HG03571 (cell line): ENCODE results near the gene HOXA11.

Experiments used
- ATAC-seq: cut with Tn5 transposase; IDR thresholded peaks from one replicate; pipeline ENCODE4 v1.9.1; 2021; ENCODE audit not compliant: unreplicated experiment

The HOXA11 gene

DNA sequence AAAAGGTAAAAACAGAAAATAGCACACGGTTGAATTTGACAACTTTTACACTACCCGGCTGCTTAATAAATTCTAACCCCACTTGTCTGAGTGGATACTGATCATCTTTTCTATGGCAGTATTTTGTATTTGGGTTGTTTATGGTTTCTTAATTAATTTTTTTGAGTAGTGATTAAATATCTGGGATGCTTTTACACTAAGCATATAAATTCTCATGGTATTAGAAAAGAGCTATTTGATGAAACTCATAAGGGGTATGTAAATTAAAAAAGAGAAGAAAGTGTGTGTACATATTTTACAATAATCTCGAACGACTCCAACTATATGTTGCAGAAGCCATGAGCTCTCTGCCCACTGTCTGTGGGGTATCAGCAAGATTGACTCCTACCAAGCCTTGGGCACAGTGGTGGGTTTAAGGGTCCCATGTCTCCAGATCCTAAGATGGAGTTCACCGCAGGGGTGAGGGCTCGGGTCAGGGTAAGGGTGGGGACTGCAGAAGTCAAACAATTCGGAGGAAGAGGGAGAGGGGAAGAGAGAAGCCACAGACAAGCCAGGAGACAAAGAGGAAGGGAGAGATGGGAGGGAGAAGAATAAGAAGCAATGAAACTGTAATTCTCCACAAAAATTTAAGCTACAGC, 22.4 kb upstream of the HOXA11 start:
- no peak for ATAC-seq

DNA sequence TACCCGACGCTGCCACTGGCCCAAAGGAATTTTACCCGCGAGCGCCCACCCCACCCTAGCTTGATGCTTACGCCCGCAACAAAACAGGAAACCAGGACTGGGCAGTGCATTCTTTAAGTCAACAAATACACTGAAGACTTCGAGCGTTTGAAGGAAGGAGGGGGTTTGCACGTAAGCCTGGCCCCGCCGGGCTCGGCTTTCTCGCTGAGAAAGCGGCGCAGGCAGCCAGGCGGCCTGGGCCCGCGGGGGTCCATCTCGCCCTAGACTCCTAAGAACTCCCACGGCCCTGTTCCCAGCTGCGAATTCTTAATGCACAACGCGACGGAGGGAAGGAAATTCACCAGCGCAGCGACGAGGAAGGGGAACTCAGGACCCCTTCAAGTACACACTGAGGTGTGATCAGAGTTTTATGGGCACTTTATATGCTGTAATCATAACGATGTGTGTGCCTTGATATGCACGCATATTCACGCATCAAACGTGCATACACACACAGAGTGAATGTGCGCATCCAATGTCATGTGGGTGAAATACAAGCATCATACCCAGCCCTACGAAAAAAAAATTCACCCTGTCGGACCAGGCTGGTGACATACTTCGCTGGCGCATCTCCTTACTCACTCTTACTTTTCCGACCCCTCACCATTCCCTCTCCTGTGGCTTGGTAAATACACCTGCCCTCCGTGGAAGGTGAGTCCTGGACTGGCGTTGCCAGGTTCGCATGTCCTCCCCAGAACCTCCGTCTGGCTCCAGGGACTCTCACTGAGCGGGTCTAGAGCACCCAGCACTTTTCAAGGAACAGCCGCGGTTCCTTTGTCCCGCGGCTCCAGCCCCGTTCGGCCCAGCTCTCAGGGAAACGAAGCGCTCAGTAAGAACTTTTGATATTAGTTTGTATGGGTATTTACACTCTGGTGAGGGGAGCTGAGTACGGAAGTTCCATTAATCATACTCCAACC, 20.6 kb upstream of the HOXA11 start:
- no peak for ATAC-seq

DNA sequence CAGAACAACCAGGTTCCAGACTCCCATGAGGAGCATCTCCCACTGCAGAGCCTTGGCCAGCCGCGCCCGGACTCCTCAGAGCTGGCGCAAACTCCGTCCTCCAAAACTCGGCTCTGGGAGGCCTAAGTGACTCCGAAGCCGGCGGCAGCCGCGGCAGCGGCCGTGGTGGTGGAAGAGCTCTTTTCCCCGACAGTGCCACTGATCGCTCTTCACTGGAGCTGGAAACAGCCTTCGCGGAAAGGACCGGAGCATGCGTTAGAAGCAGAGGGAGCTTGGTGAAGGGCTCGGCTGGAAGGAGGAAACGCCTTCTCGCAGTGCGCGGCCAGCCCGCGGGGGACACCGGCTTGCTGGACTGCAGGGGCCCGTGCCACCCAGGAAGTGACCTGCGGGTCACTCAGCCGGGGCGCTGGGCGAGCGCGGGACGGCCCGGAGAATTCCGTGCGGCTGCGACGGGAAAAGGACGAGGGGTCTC, 19.9 kb upstream of the HOXA11 start:
- no peak for ATAC-seq

DNA sequence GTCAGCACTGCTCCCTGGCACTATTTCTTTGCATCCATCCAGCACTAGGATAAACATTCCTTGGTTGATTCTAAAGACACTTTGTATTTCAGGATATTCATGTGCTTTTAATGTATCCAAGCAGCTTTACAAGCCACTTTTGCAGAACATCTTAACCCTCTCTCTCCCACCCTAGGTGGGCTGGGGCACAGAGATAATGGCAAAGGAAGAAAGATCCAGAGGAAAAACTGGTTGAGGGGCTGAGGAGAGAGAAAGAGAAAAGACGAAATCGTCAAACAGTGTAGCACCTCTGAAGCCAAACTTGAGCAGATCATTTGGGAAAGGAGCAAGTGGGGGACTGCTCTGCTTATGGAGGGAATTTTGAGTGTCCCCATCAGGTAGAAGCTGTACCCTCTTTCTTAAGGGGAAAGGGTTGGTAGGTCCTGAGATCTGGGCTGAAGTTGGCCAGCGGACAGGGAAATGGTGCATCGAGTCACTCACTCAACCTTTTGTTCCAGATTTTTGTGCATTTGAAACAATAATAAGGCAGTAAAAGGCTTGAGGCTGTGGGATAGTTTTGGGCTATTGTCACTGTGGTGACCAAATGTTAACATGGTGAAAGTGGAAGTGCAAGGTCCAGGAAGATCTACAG, 19.0 kb upstream of the HOXA11 start:
- ATAC-seq, result no peak

DNA sequence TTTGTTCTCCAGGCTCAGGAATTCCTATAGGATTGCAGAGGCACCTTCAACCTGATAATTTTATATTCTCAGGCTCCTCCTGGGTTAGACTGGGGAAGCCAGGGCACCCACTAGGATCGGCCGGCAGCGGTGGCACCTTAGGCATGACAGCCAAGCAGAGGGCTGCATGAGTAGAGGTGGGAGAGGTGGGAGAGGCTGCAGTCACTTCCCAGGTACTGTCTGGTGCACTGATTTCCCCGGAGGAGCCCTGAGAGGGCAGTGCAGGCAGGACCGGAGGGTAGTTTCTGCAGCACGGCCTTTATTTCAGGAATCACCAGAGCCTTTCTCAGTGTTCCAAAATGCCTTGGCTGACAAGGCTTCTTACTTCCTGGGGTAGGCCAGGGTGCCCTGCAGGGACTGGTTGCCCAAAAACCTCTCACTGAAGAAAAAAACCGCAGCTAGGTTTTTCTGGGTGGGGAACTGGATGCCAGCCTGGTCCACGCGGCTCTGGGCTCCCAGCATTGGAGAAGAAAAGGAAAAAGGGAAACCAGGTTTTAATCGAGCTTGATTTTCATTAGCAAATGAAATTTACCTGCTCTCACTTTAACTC, 18.4 kb upstream of the HOXA11 start:
- no peak for ATAC-seq

DNA sequence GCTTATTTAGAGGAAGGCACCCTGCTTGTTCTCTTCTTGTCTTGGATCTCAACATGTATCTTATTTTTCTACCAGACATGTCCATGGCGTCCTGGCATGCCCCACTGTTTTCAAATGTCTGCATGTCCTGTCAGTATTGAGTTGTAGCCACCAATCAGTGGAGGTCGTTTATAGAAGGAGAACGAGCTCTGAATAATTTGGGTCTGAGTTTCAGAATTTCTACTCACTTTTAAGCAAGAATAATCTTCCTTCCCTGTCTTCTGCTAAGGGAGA, 17.8 kb upstream of the HOXA11 start:
- no peak for ATAC-seq

DNA sequence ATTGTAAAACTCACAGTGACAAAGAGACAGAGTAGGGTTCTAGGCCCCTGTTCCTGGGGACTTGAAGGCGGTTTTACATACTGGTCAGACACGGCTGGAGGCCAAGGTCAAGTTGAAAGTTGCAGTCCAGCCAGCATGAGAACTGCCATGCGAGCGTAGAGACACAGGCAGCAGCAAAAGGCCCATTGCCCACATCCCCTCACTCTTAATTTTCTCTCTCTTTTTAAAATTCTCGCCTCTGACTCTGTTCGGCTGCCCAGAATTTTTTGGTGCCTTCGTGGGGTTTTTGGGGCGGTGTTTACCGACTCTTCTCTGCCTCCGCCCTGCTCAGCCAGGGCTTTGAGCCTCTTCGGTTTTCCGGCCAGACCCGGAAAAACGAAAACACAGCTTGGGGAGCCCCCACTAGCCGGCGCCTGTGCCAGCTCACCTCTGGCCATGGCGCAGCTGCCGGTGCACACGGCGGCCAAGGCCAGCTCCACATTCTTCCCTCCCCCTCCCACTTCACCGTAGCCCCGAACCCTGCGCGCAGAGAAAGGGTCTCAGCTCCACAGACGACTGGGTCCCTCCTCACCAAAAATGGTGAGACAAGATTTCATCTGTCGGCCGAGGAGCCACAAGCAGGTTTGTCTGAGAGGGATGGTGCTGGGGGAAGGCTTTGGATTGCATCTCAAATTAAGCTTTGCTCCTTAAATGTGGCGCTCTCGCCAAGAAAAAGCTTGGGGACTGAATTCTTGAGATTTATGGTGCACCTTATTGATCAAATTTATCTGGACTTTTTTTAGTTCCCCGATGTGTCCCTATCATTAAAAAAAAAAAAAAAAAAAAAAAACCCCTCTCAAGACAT, 17.2 kb upstream of the HOXA11 start:
- no peak for ATAC-seq

DNA sequence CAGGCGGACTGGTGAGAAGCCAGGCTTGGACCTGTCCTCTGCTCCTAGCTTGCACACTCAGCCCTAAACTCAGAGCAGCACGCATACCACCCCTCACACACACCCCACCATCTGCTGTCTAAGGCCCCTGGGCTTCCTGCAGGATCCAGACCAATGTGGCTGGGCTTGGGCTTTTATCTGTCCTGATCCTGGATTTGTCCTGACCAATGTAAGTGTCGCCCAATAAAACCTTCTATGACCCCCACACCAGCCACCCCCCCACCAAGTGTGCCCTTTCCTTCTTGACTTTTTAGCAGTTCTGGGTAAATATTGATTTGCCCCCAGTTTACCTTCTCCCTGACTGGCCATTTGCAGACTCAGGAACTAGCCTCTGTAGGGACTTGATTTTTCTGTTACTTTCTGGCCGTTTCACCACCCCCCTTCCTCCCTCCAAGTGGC, 16.6 kb upstream of the HOXA11 start:
- no peak for ATAC-seq

DNA sequence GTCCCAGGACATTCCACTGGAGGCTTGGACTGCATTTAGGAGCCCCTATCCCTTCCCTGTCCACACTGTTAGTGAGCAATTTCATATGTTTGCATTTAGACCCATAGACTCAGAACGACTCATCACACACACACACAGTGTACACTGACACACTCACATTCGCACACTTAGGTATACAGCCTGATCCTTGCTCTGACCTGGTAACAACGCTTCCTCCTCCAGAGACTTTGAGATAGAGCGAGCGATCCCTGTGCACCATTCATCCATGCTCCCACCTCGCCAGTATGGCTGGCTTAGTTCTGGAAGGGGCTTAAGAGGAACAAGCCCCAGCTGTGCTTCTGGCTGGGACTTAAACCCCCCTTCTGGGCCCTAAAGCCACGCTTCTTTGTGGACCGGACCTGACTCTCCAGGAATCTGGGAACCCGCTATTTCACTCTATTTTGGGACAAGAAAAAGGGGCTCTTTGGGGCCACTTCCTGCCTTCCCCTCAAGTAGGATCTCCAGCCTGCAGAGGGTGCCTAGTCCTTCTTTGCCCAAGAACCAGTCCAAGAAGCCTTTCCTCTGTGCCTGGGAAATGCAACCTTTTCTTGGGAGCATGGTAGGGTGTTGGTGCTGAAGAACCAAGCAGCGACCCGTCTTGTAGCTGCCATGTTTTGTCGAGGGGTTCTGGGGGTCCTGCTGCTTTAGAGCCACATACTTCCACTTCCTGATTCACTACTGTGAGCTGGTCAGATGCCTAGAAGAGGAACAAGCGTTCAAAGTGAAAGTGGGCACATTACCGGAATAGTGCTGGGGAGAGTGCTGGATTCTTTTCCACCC, 15.9 kb upstream of the HOXA11 start:
- no peak for ATAC-seq

DNA sequence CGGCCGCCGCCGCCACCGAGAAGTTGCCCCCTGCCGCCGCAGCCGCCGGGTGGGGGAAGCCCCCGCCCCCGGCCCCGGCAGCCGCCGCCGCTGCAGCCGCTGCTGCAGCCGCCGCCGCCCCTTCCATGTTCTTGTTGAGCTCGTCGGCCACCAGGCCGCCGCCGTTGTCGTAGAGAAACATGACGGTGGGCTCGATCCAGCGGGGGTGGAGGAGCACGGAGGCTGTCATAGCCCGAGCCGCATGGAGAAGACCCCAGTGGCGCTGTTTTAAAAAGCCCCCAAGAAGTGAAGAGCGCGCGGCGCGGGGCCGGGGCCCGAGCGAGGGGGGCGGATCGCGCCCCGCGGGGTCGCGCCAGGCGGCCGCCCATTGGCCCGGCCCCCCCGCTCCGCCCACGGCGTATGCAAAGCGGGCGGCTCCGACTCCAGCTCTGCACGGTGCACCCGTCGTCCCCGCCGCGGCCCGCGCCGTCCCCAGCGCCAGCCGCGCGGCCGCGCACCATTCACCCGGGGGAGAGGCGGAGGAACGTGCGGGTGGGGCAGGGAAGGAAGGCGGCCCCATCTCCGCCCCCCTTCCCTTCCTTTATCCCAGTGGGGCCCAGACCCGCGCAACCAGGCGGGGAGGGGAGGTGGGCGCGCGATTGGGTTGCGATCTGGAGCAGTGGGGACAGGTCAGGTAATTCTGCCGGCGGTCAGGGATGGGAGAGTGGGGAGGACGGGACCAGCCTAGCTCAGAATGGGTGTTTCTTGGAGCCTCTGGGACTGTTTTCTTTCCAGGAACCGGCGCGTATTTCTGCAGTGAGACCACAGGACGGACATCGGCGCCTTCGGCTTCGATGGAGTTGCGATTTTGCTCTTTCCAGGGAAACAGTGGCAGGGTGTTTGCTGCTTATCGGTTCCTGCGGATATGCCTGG, 15.1 kb upstream of the HOXA11 start, which contains the start of gene HOXA13:
Gene HOXA13, minus strand, starts transcription at position 243 of the 912 bp plus-strand sequence. Its CDS starts 14 bp downstream, at position 229.
- ATAC-seq, result no peak

DNA sequence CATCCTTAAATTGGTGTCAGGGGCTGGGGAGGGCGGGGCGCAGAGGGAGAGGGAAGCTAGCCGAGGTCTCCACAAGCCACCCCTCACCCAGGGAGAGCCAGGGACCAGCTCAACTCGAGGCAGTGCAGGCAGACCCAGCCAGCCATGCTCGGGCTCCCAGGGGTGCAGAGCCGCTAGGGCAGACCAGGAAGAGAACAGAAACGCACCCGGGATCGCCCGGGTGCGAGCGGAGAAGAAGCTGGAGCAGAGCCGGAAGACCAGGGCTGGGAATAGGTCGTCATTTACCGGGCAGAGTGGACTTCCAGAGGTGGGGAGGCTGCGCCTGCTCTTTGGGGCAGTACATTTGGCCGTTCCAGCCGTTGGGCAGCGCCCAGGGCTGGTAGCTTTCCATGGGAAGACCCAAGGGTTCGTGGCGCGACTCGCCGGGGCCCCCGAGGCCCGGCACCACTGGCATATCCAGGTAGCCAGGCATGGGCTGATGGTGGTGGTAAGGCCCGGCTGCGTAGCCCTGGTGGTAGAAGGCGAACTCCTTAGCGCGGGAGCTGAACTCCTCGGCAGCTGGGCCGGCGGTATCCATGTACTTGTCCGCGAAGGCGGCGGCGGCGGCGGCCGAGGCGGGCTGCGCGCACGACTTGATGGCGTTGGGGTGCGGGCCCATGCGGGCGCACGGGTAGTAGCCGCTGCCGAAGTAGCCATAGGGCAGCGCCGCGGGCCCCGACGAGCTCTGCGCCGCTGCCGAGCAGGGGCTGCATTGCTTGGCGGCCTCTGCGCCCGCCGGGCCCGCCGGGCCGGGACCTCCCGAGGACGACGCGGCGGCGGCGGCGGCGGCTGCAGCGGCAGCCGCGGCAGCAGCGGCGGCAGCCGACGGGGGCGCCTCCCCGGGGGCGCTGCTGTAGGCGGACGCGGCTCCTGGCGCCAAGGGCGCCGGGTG, 14.1 kb upstream of the HOXA11 start:
- no peak for ATAC-seq

DNA sequence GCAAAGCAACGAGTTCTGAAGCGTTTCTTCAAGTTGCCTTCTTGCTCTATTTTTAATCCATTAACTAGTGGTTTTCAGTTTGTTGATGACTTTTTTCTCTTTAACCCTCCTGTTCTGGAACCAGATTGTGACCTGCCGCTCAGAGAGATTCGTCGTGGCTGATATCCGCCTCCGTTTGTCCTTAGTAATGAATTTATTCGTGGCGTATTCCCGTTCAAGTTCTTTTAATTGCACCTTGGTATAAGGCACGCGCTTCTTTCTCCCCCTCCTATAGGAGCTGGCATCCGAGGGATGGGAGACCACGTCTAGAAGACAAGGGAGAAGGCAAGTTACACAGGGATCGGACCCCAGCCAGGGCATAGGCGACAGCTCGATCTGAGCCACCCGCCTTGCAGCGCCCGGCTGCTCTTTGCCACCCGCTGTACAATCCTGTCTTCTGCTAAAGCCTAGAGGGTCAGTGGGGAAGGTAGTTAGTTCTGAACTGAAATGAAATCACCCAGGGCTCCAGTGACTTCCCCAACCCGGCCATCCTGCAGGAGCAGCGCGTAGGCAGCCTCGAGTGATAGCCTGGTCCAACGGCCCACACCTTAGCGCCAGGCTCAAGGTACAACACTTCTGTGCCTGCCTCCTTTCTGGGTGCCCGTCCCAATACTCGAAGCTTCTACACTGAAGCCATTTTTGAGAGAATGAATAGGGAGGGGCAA, 13.3 kb upstream of the HOXA11 start:
- no peak for ATAC-seq

DNA sequence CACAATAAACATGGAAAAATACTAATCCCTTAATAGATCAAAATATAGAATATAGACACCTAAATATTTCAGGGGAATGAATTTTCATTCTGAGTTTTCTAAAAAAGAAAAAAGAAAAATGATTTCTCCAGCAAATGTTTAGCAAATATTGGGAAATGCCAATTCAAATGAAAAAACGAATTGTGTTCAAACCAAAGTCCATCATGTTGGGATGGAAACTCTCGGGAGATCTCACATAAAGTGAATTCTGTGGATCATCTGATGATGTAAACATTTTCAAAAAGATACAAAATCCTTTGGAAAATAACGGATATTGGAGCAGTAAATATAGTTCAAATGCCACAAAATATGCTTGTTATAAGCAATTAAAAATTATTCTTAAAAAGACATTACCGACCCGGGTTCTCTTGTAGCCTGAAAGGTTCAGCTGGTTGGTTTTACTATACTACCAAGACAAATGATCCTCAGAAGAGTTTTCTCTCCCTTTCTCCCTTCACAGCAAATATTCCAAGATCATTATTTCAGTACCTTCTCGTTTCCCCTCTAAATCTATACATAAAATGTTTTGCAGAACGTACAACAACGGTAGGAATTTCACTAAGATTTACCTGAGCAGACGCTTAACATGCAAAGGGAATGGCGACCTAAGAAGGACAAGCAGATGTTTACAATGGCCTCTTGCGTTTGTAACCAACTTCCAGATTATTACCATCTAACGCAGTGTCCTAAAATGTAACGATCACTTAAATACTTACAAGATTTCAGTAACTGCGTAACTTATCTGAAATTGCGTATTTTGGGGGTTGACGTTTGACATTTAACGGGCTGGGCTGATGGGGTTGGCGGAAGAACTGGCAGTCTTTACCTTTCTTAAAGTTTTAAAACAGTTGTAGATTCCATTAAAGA, 12.4 kb upstream of the HOXA11 start:
- ATAC-seq, result no peak

DNA sequence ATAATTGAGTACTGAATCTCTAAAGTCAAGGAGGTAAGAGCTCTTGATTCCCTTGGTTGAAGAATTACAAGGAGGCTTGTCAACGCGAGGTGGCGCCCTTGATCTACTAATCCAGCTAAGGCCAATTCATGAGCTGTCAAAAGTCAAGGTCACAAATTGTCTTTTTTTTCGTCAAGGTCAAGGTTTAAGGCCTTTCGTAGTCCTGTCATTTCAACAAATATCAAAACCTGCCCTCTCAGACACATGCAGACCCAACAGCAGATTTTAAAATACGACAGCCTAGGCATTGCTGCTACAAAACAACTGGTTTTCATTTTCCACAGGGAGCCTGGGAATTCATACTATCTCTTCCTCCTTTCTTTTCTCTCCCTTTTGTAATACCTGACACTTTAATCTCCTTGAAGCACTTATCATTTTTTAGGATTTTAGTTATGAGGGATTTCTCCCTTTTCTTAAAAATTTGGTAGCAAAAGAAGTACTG, 11.3 kb upstream of the HOXA11 start:
- ATAC-seq, result no peak

DNA sequence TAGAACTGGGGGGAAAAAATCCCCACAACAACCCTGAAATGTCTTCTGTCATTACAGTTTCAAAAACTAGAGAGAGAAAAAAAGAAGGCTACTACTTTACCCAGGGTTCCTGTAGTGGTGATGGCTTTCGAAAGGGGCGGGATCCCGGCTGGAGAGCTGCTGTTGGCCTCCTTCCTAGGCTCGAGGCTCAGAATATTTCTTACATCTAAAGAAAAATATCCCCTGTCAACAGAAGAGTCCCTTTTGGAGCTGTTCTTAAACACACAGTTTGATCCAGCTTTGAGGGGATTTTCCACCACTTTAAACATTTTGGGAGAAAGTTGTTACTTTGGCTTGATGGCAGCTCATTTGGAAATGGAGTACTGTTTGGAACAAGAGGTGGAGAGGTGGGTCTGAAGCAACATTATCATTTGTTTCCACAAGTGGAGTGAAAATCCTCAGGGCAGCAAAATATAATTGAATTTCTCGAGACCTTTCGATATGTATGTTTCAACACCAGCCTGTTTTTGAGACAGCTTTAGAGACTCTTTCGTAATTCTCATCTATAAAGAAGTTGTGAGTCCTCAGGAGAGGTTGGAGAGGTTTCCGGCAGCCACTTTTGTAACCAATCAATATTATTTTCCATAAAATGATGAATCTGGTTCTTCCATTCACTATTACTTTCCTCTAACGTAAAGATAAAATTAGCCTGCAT, 9.8 kb upstream of the HOXA11 start:
- ATAC-seq, result no peak
